ENCODE results near the gene TEX36.
"Not testable (repeated sequence)": the region's sequence is repeated elsewhere in the genome, so short reads cannot be mapped to it uniquely, and the experiment has no call there.

The TEX36 gene

DNA sequence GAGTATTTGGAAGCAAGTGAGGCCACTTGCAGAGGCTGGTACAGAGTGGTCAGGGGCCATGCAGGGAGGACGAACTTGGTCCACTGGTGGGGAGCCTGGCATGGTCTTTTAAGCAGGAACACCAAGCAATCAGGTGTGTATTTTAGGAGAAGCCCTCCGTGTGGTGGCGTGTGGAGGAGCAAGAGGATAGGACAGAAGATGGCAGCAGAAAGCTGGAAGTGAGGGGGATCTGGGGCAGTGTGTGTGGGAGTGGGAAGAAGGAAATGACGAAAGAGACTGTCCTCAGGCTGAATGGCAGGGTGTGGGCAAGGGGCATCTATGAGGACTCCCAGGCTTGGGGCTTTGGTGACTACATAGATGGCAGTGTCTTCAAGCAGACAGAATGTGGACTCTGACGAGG, 51.2 kb downstream of the TEX36 start:
- DNase-seq (ENCODE audit: low spot score), result no peak

DNA sequence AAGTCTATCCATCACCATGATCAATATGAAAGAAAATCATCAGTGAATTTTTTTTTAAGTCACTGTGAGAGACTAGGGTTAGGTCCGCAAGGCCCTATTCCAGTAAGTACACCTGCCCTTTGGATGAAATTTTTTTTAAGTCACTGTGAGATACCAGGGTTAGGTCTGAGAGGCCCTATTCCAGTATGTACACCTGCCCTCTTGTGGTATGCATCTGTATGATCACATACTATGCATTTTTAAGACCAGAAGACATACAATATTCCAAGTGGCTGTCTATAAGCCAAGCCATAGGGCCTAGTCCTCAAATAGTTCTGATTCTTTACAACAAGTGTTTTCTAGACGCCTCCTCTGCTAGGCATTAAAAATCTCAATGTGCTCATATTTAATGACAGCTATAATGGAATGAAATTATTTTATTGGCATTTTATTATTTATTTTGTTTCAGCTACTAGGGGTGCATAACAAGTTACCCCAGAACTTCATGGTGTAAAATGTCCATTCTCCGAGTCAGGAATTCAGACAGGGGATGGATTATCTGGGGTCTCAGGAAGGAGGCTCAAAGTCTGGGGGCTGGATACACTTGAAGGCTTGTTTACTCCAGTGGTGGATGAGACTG, 53.1 kb downstream of the TEX36 start:
- no peak for DNase-seq (ENCODE audit: low spot score)

DNA sequence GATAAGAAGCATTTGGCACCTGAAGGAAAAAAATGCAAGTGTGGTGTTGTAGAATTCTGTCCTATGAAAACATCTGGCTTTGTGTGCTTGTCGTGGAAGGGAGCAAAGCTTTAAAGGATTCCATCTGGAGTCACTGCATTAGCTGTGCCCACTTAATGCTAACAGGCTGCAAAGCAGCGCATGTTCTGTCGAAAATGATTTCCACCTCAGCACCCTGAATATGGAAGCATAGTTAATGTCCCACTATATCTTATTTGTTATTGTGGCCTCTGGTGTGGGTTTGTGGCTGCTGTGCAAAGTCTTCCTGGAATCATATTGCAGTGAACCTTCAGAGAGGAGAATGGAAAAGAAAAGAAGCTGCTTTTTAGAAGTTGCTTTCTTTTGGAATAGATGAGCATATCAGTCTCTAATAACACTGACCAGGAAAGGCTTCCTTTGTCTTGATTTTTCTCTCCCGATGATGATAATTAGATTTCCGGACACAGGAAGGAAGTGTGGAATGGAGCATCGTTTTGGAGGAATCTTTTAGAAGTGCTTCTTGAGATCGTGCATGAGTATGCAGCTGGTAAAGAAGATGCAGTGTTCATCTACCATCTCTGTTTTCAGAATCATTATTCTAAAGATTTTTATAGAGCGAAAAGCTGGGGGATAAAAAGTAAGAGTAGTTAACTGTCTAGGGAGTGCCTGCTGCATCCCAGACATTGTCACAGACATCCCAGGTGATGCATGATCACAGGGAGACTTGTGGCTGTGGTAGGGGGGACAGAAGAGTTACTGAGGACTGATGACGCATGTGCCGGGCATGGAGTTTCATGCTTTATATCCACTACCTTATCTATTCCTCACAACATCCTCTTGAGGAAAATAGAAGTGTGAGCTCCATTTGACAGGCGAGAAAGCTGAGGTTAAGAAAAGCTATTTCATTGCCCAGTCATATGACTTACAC, 54.6 kb downstream of the TEX36 start:
- no peak for DNase-seq (ENCODE audit: low spot score)

DNA sequence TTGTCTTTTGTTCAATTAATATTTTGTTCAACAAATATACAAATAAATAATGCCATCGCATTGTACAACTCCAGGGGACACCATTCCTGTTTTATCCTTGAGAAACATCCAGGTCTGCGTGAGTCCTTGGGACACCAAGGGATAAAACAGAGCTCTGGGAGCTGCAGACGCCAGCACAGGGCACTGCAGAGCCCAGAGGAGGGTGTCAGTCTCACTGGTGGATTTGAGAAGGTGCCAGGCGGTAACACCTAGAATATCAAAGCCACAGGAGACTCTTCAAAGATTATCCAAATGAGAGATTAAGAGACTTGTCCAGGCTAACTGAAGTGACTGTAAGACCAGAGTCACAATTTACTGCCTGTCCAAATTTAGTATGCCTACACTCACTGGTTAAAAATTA, 55.3 kb downstream of the TEX36 start:
- no peak for DNase-seq (ENCODE audit: low spot score)

DNA sequence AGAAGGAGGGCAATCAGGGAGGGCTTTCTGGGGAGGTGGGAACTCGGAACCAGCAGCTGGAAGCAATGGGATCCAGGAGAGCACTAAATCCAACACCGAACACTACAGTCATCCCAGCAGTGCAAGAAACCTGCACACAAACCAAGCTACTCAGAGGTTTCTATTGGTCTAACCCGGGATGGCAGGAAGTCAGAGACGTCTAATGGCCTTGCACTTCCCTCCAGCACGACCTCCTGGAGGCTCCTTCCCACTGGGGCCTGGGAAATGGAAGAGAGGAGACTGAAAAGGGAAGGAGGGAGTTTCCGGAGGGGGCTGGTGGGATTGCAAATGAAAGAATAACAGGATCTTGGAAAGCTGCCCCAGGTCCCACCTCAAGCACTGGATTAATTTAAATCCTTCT, 56.3 kb downstream of the TEX36 start:
- DNase-seq (ENCODE audit: low spot score), result no peak

DNA sequence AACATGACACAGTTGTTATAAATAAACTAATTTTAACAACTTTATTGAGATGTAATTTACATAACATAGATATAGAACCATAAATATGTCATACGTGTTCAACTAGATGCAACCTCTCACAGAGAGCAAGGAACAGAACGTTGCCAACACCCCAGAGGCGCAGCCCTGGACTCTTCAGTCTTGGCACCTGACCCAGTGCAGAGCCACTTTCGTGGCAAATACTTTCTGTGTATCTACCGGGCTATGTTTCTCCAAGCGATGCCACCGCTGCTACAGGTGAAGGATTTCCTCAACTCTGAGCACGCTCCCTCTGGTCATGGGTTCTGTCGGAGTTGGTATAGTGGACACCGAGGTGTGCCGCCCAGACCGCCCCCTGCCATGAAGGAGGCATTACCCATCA, 57.4 kb downstream of the TEX36 start:
- DNase-seq (ENCODE audit: low spot score), result no peak

DNA sequence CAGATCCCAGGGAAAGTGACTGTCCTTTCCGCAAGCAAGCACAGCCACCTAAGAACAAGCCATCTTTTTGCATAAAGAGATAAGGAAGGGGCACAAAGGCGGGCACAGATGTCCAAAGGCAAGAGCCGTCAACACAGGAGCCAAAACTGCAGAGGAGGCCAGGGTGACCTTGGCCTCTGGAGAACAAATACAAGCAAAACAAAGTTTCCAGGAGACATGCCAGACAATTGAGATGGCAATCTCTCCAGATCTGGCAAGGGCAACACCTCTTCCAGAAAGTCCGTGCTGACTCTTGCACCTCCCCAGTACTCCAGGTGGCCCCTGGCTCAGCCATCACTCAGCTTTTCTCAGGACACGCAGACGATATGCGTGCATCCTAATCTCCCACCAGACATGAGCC, 58.2 kb downstream of the TEX36 start:
- no peak for DNase-seq (ENCODE audit: low spot score)

DNA sequence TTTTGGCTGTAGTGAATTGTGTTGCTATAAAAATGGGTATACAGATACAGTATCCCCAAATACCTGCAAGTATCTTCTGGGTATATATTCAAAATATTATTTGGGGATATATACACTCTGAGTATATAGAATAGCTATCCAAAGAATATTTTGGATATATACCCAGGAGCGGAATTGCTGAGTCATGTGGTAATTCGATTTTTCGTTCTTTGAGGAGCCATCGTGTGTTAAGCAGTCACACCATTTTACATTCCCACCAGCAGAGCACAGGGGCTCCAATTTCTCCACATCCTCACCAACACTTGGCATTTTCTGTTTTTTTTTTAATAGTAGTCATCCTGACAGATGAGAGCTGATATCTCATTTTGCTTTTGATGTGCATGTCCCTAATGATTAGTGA, 61.9 kb downstream of the TEX36 start:
- no peak for DNase-seq (ENCODE audit: low spot score)

DNA sequence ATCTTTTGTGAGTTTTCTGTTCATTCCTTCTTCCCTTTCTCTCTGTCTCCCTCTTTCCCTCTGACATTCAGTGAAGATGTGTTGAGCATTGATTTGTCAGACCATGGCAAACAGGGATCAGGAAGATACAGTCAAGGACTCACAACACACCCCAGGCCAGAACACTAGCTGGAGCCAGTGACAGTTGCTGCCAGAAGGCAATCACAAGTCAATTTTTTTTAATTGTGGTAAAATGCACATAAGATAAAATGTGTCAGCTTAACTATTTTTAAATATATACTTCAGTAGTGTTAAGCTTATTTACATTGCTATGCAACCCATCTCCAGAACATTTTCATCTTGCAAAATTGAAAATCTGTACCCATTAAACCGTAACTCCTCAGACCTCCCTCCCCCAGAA, 62.6 kb downstream of the TEX36 start:
- DNase-seq (ENCODE audit: low spot score), result no peak

DNA sequence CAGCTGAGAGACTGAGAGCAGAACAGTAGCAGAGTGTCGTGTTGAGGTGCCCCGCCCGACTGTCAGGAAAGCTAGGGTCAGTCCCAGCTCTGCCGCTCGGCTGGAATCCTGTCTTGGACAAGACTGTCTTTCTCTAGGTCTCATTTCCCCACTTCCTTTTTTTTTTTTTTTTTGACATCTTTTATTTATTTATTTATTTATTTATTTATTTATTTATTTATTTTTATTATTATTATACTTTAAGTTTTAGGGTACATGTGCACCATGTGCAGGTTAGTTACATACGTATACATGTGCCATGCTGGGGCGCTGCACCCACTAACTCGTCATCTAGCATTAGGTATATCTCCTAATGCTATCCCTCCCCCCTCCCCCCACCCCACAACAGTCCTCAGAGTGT, 69.9 kb downstream of the TEX36 start:
- not testable (repeated sequence) for DNase-seq (ENCODE audit: low spot score)

DNA sequence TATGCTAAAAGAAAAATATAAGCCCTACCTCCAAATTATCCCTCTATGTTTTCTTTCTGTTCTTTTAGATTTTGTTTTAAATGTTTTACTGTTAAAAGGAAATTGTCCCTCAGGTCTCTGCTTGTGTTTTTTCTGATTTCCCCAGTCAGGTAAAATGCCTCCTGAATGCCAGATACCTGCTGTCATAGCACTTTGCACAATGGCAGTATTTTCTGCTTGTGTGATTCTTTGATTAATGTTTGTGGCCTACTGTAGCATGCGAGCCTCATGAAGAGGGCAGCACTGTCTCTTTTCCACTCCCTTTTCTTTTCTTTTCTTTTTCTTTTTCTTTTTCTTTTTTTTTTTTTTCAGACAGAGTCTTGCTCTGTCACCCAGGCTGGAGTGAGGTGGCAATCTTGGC, 71.2 kb downstream of the TEX36 start:
- no peak for DNase-seq (ENCODE audit: low spot score)

DNA sequence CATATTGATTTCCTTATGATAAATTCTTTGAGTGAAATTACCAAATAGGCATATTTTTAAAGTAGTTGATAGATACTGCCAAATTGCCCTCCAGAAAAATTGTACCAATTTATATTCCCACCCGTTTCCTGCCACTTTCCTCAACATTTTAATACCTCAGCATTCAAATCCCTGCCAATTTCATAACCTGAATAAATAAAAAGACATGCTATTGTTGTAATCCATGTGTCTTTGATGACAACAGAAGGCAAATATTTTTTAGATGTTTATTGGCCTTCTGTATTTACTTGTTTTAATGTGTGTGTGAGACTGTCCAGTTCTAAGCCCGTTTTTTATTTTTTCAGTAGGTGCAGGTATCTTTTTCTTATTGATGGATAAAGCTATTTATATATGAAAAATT, 71.7 kb downstream of the TEX36 start:
- DNase-seq (ENCODE audit: low spot score), result no peak

DNA sequence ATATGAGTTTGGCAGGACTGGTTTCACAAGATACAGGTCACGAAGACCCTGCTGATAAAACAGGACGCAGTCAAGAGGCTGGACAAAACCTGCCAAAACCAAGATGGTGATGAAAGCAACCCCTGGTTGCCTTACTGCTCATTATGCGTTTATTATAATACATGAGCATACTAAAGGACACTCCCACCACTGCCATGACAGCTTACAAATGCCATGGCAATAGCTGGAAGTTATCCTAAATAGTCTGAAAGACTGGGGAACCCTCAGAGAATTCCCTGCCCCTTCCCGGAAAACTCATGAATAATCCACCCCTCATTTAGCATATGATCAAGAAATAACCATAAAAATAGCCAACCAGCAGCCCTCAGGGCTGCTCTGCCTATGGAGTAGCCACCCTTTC, 73.1 kb downstream of the TEX36 start:
- no peak for DNase-seq (ENCODE audit: low spot score)

DNA sequence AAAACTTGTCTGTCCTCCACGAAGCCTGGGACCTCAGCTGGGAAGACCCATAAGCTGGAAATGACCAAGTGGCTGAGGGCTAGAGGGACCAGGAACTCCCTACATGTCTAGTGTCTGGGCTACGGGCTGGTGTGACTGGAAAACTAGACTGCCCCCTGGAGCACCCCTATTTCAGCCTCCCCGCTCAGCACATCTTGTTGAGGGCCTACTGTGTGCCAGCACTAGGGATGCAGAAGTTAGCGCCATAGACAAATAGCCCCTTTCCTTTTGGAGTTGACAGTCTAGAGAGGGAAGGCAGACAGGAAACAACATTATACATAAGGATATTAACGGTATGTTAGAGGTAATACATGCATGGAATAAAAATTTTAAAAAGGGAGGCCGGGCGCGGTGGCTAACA, 74.5 kb downstream of the TEX36 start:
- DNase-seq (ENCODE audit: low spot score), result no peak

DNA sequence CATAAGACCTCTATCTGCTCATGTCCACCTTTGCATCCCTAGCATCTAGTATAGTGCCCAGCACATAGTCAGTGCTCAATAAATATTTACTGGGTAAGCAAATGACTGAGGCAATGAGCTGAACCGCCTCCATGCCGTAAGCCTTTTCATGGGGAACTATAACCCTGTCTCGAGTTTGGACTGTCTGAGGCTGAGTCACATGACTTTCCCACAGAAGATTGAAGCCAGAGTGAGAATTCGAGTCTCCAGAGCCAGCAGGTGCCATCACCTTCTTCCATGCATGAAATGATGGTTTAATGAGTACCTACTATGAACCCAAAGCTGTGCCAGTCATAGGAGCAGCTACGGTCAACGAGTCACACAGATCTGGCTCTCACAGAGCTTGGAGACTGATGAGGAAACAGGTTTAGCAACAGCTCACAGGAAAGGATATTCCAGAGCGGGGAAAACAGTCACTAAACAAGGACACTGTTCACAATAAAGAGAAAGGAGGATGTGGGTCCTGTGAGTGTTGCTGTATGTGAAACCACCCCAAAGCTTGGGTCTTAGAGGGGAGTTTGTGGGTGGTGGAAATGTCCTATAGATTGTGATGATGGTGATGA, 75.2 kb downstream of the TEX36 start:
- DNase-seq (ENCODE audit: low spot score), result no peak

DNA sequence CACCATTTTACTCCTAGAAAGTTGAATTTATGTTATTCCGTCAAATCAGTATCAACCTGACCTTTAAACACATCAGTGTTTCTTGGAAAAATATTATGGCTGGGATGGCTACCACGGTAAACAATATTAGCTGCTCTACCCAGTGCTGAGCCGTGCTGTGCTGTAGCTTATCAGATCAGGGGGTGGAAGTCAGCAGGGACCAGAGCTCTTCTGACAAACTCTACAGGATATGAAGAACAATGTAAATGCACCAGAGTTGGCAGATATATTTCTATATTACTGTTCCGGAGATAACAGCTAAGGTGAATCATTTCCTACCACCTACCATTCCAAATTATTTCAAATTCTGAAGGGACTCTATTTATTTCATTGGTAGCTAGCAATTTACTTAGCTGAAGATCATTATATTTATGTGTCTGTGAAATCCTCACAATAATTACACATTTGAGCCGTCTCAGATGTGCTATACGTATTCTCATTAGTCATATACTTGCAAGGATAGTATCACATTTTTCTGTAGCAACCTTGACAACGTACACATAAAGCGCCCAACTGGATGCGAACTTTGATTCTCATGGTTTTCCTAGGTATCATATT, 76.5 kb downstream of the TEX36 start:
- DNase-seq (ENCODE audit: low spot score), result no peak
